Vagina (tissue), 2 donors: Measurements from ENCODE around the gene SEC31A. TPM values are rescaled to one million over a fixed set of nuclear protein-coding genes. Genes with fewer than 3 reads are reported as not detected.
"Not testable (repeated sequence)": the region's sequence is repeated elsewhere in the genome, so short reads cannot be mapped to it uniquely, and the experiment has no call there.

Experiments used
- DNase-seq, 2 donors: peaks; one replicate each; pipeline ENCODE4 v3.0.0-alpha.2; 2017; ENCODE audit errors: extremely low spot score in 2 of 2
- H3K27ac ChIP-seq: fragments of 200-600 bp; sonication (generic); one replicate; pipeline ENCODE4 v1.5.1; 2019
- H3K27me3 ChIP-seq: fragments of 200-600 bp; sonication (generic); one replicate; pipeline ENCODE4 v1.5.1; 2019
- H3K36me3 ChIP-seq, 2 donors: fragments of 200-600 bp; sonication (generic); one replicate each; pipeline ENCODE4 v1.5.1; 2017 to 2019
- H3K4me1 ChIP-seq: fragments of 200-600 bp; sonication (generic); one replicate; pipeline ENCODE4 v1.5.1; 2019
- H3K4me3 ChIP-seq, 2 donors: fragments of 200-600 bp; sonication (generic); 1 replicate in 1 of 2; 2 replicates in 1 of 2; pipeline ENCODE4 v1.5.1; 2016 to 2019
- H3K9me3 ChIP-seq: fragments of 200-600 bp; sonication (generic); one replicate; pipeline ENCODE4 v1.5.1; 2019
- POLR2A ChIP-seq, 2 donors: fragments of 450-650 bp; IDR thresholded peaks; one replicate each; pipeline ENCODE4 v1.6.1; 2017; ENCODE audit warnings: antibody characterized with exemption in 2 of 2, mild to moderate bottlenecking in 2 of 2, moderate library complexity in 2 of 2
- POLR2AphosphoS5 ChIP-seq, 2 donors: sonication (generic); formaldehyde crosslinking; IDR thresholded peaks; one replicate each; pipeline ENCODE4 v1.9.0; 2017; ENCODE audit warnings: antibody characterized with exemption in 2 of 2, mild to moderate bottlenecking in 2 of 2, low read depth in 1 of 2; ENCODE audit not compliant: insufficient read depth in 1 of 2
- intact Hi-C: fragments of 100-400 bp; cut with DNase I; formaldehyde crosslinking; loops from one replicate; pipeline ENCODE4 v1.15.1; 2023
- total RNA-seq: library from RNA; depleted of rRNA; stranded (reverse); fragments of >200 nt; gene quantifications from one replicate; pipeline ENCODE4 v1.2.3, GENCODE V29; 2016
- TF ChIP-seq, protein P1 (sequence below), 3 experiments: fragments of 450-650 bp in 2 of 3; fragments of 200-600 bp in 1 of 3; sonication (generic) in 1 of 3; IDR thresholded peaks; one replicate each; pipeline ENCODE4 v1.5.1; 2017 to 2019; ENCODE audit warnings: antibody characterized with exemption in 3 of 3, mild to moderate bottlenecking in 2 of 3, moderate library complexity in 2 of 3

SEC31A gene
- total RNA-seq, 1 donor from 2014 or later, result 133 TPM

GRCh38 chr4:82839624-82840023, 51.3 kb downstream of the SEC31A start:
- no peak for DNase-seq
- peaks cover 2 to 80% of the 10 kb centered on the region in 2 donors for H3K36me3 ChIP-seq
- no peaks in the 10 kb centered on the region for H3K4me1 ChIP-seq
- H3K27ac ChIP-seq, result no peak overlapping the region
- intact Hi-C loops, result no loop called here
- no peak overlapping the region for H3K4me3 ChIP-seq
- H3K27me3 ChIP-seq, result no peaks in the 10 kb centered on the region
- no peaks in the 10 kb centered on the region for H3K9me3 ChIP-seq
- TF ChIP-seq, protein P1, sequence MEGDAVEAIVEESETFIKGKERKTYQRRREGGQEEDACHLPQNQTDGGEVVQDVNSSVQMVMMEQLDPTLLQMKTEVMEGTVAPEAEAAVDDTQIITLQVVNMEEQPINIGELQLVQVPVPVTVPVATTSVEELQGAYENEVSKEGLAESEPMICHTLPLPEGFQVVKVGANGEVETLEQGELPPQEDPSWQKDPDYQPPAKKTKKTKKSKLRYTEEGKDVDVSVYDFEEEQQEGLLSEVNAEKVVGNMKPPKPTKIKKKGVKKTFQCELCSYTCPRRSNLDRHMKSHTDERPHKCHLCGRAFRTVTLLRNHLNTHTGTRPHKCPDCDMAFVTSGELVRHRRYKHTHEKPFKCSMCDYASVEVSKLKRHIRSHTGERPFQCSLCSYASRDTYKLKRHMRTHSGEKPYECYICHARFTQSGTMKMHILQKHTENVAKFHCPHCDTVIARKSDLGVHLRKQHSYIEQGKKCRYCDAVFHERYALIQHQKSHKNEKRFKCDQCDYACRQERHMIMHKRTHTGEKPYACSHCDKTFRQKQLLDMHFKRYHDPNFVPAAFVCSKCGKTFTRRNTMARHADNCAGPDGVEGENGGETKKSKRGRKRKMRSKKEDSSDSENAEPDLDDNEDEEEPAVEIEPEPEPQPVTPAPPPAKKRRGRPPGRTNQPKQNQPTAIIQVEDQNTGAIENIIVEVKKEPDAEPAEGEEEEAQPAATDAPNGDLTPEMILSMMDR (IDR thresholded peaks at IDR 0.05), result no peak
- no peak for TF ChIP-seq POLR2A (IDR thresholded peaks at IDR 0.05)
- TF ChIP-seq POLR2AphosphoS5 (IDR thresholded peaks at IDR 0.05; ENCODE audit: insufficient read depth in 1 of 2, low read depth in 1 of 2), result no peak

GRCh38 chr4:82833696-82834313, 57.1 kb downstream of the SEC31A start:
- Histone ChIP-seq H3K27ac (no peak overlapping the region), H3K9me3 (no peaks in the 10 kb centered on the region), H3K36me3 (peaks cover 2 to 37% of the 10 kb centered on the region in 2 donors), H3K4me3 (no peak overlapping the region), H3K27me3 (no peaks in the 10 kb centered on the region), H3K4me1 (no peaks in the 10 kb centered on the region)
- intact Hi-C loops, result no loop called here
- no peak for DNase-seq
- TF ChIP-seq POLR2AphosphoS5 (IDR thresholded peaks at IDR 0.05; ENCODE audit: insufficient read depth in 1 of 2, low read depth in 1 of 2), result no peak
- TF ChIP-seq, protein P1 (IDR thresholded peaks at IDR 0.05), result no peak
- TF ChIP-seq POLR2A (IDR thresholded peaks at IDR 0.05), result no peak

DNA sequence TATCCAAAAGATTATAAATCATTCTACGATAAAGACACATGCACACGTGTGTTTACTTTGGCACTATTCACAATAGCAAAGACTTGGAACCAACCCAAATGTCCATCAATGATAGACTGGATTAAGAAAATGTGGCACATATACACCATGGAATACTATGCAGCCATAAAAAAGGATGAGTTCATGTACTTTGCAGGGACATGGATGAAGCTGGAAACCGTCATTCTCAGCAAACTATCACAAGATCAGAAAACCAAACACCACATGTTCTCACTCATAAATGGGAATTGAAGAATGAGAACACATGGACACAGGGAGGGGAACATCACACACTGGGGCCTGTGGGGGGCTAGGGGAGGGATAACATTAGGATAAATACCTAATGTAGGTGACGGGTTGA, 57.9 kb downstream of the SEC31A start:
- H3K4me1 ChIP-seq, H3K27ac ChIP-seq, H3K27me3 ChIP-seq, DNase-seq, H3K9me3 ChIP-seq, intact Hi-C loops, H3K4me3 ChIP-seq: not testable (repeated sequence)
- peaks cover 2 to 38% of the 10 kb centered on the region in 2 donors for H3K36me3 ChIP-seq

DNA sequence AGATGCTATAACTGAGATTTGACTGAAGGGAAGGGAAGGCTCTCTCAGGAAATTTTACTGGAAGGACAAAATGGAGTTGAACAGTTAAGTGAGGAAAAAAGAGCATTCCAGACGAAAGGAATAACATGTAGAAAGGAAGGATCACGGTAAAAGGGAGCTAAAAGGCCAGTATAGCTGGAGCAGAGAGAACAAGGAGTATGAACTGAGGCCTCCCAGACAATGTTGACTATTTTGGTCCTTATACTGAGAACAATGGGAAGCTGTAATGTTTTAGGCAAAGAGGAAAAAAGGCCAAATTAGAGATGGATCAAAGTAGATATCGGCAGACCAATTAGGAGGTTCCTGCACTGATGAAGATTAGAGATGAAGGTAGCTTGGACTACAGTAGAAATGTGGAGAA, 65.5 kb downstream of the SEC31A start:
- intact Hi-C loops, result no loop called here
- Histone ChIP-seq H3K36me3 (peaks cover 9 to 87% of the 10 kb centered on the region in 2 donors), H3K4me1 (no peaks in the 10 kb centered on the region), H3K27ac (no peak overlapping the region), H3K27me3 (no peaks in the 10 kb centered on the region), H3K4me3 (no peak overlapping the region), H3K9me3 (no peaks in the 10 kb centered on the region)
- TF ChIP-seq POLR2AphosphoS5 (IDR thresholded peaks at IDR 0.05; ENCODE audit: insufficient read depth in 1 of 2, low read depth in 1 of 2) (no peak), POLR2A (IDR thresholded peaks at IDR 0.05) (no peak)
- TF ChIP-seq, protein P1 (IDR thresholded peaks at IDR 0.05), result no peak
- DNase-seq, result no peak

GRCh38 chr4:82823062-82823461, 67.9 kb downstream of the SEC31A start:
- no peak overlapping the region for H3K27ac ChIP-seq
- no peaks in the 10 kb centered on the region for H3K4me1 ChIP-seq
- DNase-seq, result no peak
- H3K9me3 ChIP-seq, result no peaks in the 10 kb centered on the region
- intact Hi-C loops, result no loop called here
- peaks cover 9 to 97% of the 10 kb centered on the region in 2 donors for H3K36me3 ChIP-seq
- H3K4me3 ChIP-seq, result no peak overlapping the region
- TF ChIP-seq POLR2AphosphoS5 (IDR thresholded peaks at IDR 0.05; ENCODE audit: insufficient read depth in 1 of 2, low read depth in 1 of 2) (no peak), POLR2A (IDR thresholded peaks at IDR 0.05) (no peak)
- TF ChIP-seq, protein P1 (IDR thresholded peaks at IDR 0.05), result no peak
- no peaks in the 10 kb centered on the region for H3K27me3 ChIP-seq
